ENCODE measurements around the gene CP.
"Not testable (repeated sequence)": the region's sequence is repeated elsewhere in the genome, so short reads cannot be mapped to it uniquely, and the experiment has no call there.

Gene CP

DNA sequence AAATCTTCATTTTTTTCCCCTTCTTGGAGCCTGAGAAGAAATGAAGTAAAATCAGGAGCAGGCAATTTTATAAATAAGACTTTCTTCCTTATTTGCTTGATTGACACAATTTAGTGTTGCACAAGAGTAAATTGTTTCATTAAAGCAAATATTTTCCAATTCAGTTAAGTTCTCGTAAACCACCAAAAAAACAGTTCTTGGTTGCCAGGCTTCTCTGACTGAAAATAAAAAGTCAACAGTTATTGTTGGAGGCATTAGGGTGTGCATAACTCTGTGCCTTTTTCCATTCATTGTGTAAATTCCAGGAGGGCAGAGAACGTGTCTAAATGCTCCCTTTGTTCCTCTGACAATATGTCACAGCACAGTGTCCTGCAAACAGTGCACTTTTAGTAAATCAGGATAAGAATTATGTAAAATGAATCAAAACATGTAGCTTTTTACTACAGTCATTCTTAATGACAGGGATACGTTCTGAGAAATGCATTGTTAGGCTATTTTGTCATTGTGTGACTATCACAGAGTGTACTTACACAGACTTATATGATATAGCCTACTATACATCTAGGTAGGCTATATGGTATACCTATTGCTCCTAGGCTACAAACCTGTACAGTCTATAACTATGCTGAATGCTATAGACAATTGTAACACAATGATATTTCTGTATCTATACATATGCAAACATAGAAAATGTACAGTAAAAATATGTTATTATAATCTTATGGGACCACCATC is at the start of gene CP:
CP (minus strand) TSS at position 47 of the 735 bp plus-strand sequence; CDS start at position 10, 37 bp downstream.
- no peak for DNase-seq (ENCODE audit: low read depth in 2 of 2)

DNA sequence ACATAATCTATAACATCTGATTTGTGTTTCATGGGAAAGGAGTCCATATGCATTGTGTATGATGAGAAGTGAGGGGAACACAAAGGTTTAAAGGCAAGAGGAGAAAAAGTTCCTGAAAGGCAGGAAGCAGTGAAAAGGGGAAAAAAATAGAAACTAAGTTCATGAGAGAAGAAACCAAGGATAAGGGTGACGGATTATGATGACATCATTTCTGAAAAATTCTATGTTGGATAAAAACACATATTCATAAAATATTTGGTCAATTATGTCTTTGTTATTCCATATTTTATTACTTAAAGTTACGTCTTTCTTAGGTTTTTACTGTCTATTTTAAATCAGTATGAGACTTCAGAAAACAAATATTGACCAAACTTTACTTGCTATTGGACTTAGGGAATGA is 48.6 kb upstream of the CP start:
- no peak for DNase-seq (ENCODE audit: low read depth in 2 of 2)

DNA sequence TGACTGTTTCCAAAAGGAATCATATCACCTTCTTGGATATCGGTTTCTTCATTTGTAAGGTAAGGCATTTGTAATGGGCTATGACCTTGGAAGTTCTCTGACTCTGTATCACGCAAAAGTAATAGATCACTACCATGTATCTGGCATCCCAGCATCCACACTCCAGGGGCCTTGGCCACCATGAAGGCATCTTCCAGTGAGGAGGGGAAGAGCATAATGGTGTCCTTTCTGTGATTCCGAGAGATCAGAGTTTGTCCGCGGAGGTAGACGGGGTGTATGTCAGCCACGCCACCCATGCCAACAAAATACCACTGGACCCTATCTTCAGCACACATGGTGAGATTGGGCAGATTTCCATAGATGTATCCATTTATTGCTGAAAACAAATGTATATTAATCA is 48.1 kb upstream of the CP start:
- no peak for DNase-seq (ENCODE audit: low read depth in 2 of 2)

DNA sequence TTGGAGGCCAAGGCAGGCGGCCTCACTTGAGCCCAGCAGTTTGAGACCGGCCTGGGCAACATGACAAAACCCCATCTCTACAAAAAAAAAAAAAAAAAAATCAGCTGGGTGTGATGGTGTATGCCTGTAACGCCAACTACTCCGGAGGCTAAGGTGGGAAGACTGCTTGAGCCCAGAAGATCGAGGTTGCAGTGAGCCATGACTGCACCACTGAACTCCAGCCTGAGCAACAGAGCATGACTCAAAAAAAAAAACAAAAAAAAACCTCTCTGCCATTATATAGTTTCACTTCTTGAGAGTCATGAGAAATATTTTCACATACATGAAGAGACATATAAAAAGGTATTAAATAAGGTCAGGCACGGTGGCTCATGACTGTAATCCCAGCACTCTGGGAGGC is 45.9 kb upstream of the CP start:
- no peak for DNase-seq (ENCODE audit: low read depth in 2 of 2)

DNA sequence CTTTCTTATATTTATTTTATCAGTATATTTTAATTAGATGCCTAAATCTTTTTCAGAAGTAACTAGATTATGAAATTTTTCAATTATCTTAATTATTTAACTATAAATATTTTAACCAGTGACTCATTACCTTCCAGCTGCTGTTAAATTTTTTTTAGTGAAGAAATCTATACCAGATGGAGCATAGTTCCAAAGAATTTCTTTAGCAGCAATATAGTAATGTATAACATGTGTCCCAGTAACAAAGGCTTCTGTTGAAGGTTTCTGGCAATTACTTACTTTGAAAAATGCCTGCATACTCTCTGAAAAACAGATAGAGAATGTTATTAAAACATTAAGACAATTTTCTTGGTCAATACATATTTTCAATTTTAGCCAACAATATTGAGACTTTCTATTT is 45.1 kb upstream of the CP start:
- no peak for DNase-seq (ENCODE audit: low read depth in 2 of 2)

DNA sequence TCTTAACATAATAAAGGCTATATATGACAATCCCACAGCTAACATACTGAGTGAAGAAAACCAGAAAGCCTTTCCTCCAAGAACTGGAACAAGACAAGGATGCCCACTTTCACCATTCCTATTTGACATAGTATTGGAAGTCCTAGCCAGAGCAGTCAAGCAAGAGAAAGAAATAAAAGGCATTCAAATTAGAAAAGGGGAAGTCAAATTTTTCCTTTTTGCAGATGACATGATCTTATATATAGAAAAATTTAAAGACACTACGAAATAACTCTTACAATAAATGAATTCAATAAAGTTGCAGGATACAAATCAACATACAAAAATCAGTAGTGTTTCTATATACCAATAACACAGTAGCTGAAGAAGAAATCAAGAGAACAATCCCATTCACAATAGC is 42.2 kb upstream of the CP start:
- DNase-seq (ENCODE audit: low read depth in 2 of 2) = no peak

DNA sequence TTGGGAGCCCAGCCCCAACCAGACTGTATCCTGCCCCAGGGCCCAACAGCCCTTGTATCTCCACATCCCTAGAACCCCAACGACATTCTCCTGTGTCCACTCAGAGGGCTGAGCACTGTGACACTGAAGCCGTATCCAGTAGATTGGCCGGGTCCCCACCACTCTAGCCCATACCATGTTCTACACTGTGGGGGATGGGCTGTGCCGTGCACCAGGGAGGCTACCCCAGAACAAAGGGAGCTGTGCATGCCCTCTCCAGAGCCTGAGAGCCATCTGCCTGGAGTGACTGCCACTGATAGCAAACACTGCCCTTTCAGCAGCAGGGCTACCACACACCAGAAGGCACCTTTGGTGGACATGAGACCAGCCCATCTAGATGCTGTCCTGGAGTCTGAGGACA is 37.1 kb upstream of the CP start:
- DNase-seq (ENCODE audit: low read depth in 2 of 2) = no peak

DNA sequence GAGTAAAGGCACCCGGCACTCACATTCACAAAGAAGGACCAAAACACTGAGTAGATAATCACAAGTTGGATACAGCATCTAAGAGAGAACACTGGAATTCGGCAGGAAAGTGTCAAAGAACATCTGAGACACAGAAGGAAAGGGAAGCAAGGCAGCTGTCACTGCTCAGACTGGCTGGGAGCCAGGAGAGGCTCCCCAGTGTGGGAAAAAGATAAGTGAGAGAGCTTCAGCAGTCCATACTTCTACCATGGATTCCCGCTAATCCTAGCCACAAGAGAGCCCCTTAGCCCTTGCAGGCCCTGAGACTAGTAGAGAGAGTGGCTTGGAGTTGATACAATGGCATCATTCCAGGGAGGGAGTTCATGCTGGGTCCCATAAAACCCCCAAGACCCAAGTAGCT is 36.7 kb upstream of the CP start:
- DNase-seq (ENCODE audit: low read depth in 2 of 2) = no peak

DNA sequence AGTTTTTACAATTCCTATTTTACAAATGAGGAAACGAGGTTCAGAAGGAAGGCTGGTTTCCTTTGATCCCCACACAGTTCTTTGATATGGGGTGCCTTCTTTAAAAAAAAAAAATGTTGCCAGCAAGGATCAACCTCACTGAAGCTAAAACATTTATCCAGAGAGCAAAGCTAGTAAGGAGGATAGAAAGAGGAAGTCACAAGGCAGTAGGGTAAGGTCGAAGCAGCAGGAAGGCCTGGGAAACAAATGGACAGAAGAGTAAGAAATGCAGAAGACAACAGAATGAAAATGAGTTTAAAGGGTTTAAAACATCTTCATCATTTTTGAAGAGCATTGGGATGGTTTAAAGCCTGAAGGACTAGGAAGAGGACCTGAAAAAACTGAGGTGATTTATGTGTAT is 30.6 kb upstream of the CP start:
- no peak for DNase-seq (ENCODE audit: low read depth in 2 of 2)

DNA sequence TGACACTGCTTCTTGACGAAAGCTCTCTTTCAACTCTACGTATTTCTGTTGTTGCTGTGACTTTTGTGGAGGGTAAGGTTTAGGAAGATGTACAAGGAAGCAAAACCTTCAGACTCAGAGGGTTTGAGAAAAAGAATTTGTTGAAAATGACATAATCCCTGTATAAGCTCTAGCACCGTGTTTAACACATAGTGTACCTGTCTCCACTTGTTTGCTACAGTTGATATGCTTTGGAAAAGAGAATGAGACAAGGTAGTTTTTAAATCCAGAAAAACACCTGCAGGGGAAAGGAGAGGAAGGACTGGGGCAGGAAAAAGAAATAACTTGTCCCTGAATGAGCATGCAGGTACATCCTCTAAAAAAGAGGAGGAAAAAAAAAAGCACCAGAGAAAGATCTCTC is 29.6 kb upstream of the CP start:
- no peak for DNase-seq (ENCODE audit: low read depth in 2 of 2)

DNA sequence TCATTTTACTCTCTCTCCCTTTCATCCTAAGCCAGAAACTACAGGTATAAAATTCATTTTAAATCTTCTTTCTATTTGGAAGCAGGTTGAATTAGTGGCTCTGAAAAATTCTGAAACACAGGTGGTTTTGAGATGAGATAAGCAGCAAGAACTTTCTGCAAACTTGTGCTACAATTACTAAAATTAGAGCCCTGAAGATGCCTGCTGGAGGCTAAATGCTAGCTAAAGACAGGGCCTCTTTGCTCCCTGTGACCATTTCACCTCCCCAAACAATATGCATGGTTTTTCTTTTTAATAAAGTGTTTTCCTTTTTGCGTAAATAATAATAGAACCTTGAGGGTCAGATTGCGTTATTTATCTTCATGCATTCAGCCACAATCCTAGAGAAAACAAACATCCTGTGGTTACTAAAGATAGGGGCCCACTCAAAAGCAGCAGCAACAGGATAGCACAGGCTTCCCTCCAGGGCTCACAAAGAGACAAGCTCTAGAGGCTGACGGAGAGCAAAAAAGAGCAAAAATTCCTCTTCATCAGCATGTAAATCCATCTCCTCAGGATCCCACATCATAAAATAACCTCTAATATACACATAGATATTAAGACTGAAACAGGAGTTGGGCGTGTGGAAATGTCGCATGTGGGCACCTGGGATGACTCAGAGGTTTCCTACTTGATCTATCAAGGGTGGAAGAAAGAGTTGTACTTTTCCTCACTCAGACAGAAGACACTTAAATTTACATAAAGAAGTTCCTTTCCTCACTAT is 26.5 kb upstream of the CP start:
- no peak for DNase-seq (ENCODE audit: low read depth in 2 of 2)

DNA sequence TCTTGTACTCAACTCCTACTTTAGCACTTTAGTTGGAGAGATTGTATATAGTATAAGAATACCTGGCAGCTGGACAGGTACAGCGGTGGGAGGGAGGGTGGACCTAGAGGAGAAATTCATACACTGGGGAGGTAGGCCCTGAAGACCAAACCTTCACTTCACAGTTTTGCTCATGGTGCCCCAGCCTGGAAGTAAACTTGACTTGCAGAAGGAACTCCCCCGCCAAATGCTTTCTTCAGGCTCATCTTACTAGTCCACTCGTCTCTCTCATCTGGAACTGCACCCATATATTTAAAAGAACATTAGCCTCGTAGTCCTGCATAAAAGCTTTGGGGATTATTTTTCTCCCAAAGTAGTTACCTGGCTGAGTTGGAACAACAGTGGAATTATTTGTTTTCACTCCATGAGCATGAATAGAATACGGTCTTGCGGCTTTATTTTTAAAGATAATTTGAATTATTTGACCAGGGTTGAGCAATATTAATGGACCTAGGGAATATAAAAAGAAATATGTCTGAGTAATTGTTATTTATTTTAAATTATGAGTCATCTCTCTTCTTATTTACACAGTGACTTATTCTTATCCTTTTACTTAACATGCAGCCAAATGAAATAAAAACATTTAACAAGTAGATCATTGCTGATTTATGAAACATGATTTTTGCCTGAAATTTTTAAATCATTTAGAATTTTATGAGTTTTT is 25.5 kb upstream of the CP start:
- DNase-seq (ENCODE audit: low read depth in 2 of 2) = no peak

DNA sequence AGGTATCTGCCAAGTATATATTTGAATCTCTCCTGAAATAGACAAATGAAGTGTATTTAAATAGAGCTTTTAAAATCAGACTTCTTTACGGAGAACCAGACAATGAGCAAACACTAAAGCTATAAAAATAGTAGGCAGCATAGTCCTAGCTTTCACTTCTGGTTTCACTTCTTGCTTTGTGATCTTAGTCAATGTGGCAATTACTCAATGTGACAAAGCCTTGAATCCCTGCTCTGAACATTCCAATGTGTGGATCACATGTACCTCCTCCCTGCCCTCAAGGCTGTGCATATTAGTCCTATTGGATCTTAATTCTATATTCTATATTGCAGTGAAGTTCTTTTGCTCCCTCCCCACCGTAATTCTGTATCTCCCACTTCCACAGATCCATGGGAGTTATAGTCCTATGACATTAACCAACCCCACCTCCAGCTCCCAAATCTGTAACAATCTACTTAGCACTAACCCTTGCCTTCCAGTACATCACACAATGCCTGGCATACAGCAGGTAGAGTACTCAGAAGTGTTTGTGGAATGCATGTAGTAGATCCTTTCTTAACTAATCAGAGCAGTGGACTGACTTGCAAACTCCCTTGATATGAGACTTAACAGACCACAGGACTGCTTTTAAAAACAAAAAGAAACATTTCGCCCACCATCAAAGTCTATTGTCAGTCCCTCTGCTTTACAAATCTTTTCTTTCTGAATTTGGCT is 24.3 kb upstream of the CP start:
- DNase-seq (ENCODE audit: low read depth in 2 of 2) = no peak

DNA sequence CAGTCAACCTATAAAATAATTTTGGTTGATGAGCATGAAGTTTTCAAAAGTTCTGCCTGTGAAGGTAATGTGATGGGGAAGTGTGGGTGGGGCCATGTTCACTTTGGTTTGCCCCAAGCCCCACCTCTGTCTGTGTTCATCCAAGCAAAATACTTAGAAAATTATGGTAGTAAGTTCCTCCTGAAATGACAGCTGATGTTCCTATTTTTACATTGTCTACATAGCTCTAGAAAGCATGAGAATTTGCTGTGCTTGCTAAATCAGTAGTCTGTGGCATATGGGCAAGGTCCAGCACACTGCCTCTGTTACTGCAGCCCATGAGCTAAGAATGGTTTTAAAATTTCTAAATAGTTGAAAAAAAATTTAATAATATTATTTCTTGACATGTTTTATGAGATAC is 21.9 kb upstream of the CP start:
- no peak for DNase-seq (ENCODE audit: low read depth in 2 of 2)

DNA sequence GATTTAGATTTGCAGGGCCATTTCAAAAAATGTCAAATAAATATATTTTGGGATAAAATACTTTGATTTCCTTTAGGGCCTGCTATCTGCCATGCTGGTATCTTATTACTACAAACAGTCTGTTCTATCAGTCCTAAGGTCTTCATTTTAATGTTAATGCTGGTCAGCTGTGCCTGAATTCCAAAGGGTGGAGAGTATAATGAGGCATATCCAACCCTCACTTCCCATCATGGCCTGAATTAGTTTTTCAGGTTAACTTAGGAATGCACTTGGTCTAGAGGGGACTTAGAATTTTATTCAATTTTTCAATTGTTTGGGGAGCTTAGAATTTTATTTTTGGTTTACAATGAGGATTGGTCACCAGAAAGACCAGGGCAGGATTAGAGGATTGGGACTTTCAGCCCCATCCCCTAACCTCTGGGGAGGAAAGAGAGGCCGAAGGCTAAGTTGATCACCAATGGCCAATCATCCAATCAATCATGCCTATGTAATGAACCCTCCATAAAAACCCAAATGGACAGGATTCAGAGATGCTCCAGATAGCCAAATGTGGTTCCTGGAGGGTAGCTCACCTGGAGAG is 17.8 kb upstream of the CP start:
- DNase-seq (ENCODE audit: low read depth in 2 of 2) = no peak

DNA sequence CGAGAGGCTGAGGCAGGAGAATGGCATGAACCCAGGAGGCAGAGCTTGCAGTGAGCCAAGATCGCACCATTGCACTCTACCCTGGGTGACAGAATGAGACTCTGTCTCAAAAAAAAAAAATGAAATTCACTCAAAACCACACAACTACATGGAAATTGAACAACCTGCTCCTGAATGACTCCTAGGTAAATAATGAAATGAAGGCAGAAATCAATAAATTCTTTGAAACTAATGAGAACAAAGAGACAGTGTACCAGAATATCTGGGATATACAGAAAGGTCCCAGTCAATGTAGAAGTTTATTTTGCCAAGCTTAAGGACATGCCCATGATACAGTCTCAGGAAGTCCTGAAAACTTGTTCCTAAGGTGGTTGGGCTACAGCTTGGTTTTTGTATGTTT is 16.6 kb upstream of the CP start:
- not testable (repeated sequence) for DNase-seq (ENCODE audit: low read depth in 2 of 2)

DNA sequence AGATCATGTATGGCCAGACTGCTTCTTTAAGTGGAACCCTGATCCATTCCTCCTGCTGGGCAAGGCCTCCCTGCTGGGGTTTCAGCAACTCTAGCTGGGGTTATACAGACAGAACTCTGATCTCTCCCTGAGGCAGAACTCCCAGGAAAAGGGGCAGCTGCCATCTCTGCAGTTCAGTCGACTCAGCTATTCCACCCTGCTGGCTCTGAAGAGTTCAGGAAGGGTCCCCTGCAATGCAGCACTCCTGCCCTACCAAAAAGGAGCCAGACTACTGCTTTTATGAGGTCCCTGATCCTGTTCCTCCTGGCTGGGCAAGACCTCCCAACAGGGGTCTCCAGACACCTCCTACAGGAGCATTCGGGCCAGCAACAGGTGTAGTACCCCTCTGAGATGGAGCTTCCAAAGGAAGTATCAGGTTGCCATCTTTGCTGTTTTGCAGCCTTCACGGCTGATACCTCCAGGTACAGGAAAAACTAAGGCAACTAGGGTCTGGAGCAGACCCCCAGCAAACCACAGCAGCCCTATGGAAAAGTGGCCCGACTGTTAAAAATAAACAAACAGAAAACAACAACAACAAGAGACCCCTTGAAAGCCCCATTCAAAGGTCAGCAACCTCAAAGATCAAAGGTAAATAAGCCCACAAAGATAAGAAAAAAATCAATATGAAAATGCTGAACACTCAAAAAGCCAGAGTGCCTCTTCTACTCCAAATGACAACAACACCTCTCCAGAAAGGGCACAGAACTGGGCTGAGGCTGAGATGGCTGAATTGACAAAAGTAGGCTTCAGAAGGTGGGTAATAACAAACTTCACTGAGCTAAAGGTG is 14.2 kb upstream of the CP start:
- no peak for DNase-seq (ENCODE audit: low read depth in 2 of 2)

DNA sequence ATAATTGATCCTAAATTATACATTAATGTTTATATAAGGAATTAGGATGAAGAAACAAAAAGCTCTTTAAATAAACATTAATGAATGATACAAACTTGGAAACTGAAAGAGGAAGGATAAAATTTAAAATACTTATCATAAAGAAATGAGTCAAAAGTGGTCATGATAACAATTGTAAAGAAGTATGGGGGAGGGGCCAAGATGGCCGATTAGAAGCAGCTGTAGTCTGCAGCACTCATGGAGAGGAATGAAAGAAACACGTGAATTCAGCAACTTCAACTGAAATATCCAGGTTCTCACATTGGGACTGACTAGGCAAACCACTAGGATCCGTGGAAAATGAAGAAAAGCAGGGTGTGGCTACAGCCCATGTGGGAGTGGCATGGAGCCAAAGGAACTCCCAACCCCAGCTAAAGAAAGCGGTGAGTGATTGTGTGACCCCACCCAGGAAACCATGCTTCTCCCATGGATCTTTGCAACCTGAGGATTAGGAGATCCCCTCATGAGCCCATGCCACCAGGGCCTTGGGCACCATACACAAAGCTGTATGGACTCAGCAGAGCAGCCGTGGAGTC is 13.1 kb upstream of the CP start:
- DNase-seq (ENCODE audit: low read depth in 2 of 2) = no peak

DNA sequence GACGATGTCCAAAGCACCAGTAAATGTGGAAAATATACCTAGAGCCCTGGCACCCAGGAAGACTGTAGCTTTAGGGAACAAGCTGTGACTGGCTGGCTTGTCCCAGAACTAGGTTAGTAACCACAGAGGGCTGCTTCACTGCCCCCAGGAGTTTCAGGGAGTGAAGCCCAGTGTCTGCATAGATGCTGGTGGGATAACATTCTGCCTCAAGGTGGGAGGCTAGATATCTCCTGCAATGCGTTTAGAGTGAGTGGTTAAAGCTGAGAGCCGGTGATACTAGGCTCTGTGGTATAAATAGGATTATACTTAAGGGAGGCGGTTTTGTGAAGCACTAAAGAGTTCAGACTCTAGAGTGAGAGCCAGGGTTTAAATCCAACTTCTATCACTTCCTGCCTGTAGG is 11.7 kb upstream of the CP start:
- DNase-seq (ENCODE audit: low read depth in 2 of 2) = no peak

DNA sequence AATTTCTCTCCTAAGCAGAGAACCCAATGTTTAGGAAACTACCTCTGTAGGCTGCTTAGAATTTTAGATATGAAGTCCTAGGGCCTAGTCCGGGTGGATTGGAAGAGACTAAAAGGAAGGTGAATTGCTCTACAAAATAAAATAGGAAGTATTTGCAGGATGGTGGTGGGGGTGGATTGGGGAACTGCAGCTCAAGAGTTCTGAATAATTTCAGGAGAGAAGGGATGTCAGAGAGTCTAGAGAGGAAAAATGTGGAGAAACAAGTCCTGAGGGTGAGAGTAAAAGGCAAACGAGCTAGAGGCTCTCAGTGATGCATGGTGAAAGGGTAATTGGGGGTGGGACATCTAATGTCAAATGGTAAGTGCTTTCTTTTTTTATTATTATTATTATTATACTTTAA is 10.2 kb upstream of the CP start:
- DNase-seq (ENCODE audit: low read depth in 2 of 2) = no peak
